ENCODE results near the gene MRPL12. TPM values are rescaled to one million over a fixed set of nuclear protein-coding genes. Genes with fewer than 3 reads are reported as not detected.

Gene MRPL12
- total and polyA plus RNA-seq, 2 of the 13 experiments (the other 11 are each of a cell fraction or from before 2014, with no cell fraction given), result 39.1 to 94.1 TPM

- TF ChIP-seq ATF2 (CRISPR knock-in tag; IDR thresholded peaks at IDR 0.05) (peak; percentile 96), ATF7 (IDR thresholded peaks at IDR 0.05) (no peak), ATF7 (CRISPR knock-in tag; IDR thresholded peaks at IDR 0.05) (no peak; the same call in 1 of the 2 replicates), CREB1 (IDR thresholded peaks at IDR 0.05) (peak; percentile 91), CREB1 (CRISPR knock-in tag; IDR thresholded peaks at IDR 0.05) (peak; percentile 95), NAIF1 (CRISPR knock-in tag; IDR thresholded peaks at IDR 0.05; ENCODE audit: borderline replicate concordance) (0 out of 2 replicates have a peak, but pooled peaks have one; percentile 67), FOSL1 (CRISPR knock-in tag; IDR thresholded peaks at IDR 0.05; ENCODE audit: borderline replicate concordance) (no peak), MYNN (CRISPR knock-in tag; IDR thresholded peaks at IDR 0.05; ENCODE audit: low read depth) (peak; percentile 79; the same call in 1 of the 2 replicates), RAD21 (CRISPR knock-in tag; IDR thresholded peaks at IDR 0.05) (peak; percentile 47), ELF4 (CRISPR knock-in tag; IDR thresholded peaks at IDR 0.05; ENCODE audit: borderline replicate concordance) (no peak), ZNF484 (CRISPR knock-in tag; IDR thresholded peaks at IDR 0.05; ENCODE audit: borderline replicate concordance, low read depth) (no peak), ZSCAN5A (CRISPR knock-in tag; IDR thresholded peaks at IDR 0.05; ENCODE audit: borderline replicate concordance) (no peak), CEBPZ (IDR thresholded peaks at IDR 0.05; ENCODE audit: low read length) (no peak), PAF1 (CRISPR knock-in tag; IDR thresholded peaks at IDR 0.05) (no peak), ZMYM3 (CRISPR knock-in tag; IDR thresholded peaks at IDR 0.05) (no peak), GABPA (IDR thresholded peaks at IDR 0.05; ENCODE audit: low read depth, low read length) (no peak), GABPA (CRISPR knock-in tag; IDR thresholded peaks at IDR 0.05; ENCODE audit: low read depth) (peak; percentile 94), ZBTB49 (CRISPR knock-in tag; IDR thresholded peaks at IDR 0.05; ENCODE audit: borderline replicate concordance) (peak; percentile 17; the same call in 1 of the 2 replicates), ZSCAN22 (CRISPR knock-in tag; IDR thresholded peaks at IDR 0.05) (peak; percentile 46; the same call in 1 of the 2 replicates), MYC (CRISPR knock-in tag; IDR thresholded peaks at IDR 0.05; ENCODE audit: borderline replicate concordance) (peak; percentile 100), ZNF772 (CRISPR knock-in tag; IDR thresholded peaks at IDR 0.05) (peak; percentile 98), ESRRA (CRISPR knock-in tag; IDR thresholded peaks at IDR 0.05; ENCODE audit: low read depth) (peak; percentile 88)
Observed at GRCh38 chr17:81702934-81703746, at the start of gene MRPL12 (continued).

Data from HepG2 (cell line).